ENCODE data around the gene RBM6.
A peak's percentile ranks its signal among the peaks of the same experiment; 100 is the strongest.

Gene RBM6

GRCh38 chr3:50111757-50112156 lies 171.8 kb downstream of the RBM6 start:
- Mint-ChIP-seq H3K9me3 (no peaks in the 10 kb centered on the region), H3K4me3 (no peak overlapping the region), H3K27me3 (no peaks in the 10 kb centered on the region), H3K4me1 (peaks cover 3 to 6% of the 10 kb centered on the region in 2 donors), H3K36me3 (peaks cover 36 to 61% of the 10 kb centered on the region in 2 donors), H3K27ac (peak overlapping the region; percentile 79)
- ATAC-seq (replicated peaks) (peak in 1 of 2 donors; percentile 58), DNase-seq (no peak)

- Mint-ChIP-seq H3K4me1 (peaks cover 3 to 6% of the 10 kb centered on the region in 2 donors), H3K27ac (peak overlapping the region; percentile 77), H3K36me3 (peaks cover 36 to 60% of the 10 kb centered on the region in 2 donors), H3K27me3 (no peaks in the 10 kb centered on the region), H3K9me3 (no peaks in the 10 kb centered on the region), H3K4me3 (no peak overlapping the region)
- DNase-seq, result no peak
- ATAC-seq (replicated peaks), result no peak
These were observed 172.5 kb downstream of the RBM6 start for GRCh38 chr3:50112462-50112861.

- ATAC-seq (replicated peaks) (no peak), DNase-seq (no peak)
- H3K27me3 Mint-ChIP-seq, result no peaks in the 10 kb centered on the region
- H3K36me3 Mint-ChIP-seq, result peaks cover 33 to 54% of the 10 kb centered on the region in 2 donors
- H3K4me1 Mint-ChIP-seq, result peaks cover 5 to 7% of the 10 kb centered on the region in 2 donors
- H3K4me3 Mint-ChIP-seq, result no peak overlapping the region
- no peaks in the 10 kb centered on the region for H3K9me3 Mint-ChIP-seq
- H3K27ac Mint-ChIP-seq, result no peak overlapping the region
These were observed 177.2 kb downstream of the RBM6 start for GRCh38 chr3:50117120-50117519.

- DNase-seq, result no peak
- peaks cover 9 to 13% of the 10 kb centered on the region in 2 donors for H3K4me1 Mint-ChIP-seq
- H3K27me3 Mint-ChIP-seq, result no peaks in the 10 kb centered on the region
- peak overlapping the region; percentile 69 for H3K27ac Mint-ChIP-seq
- H3K36me3 Mint-ChIP-seq, result peaks cover 40 to 60% of the 10 kb centered on the region in 2 donors
- no peak overlapping the region for H3K4me3 Mint-ChIP-seq
- ATAC-seq (replicated peaks), result no peak
- no peaks in the 10 kb centered on the region for H3K9me3 Mint-ChIP-seq
These were observed 178.3 kb downstream of the RBM6 start for GRCh38 chr3:50118237-50118636.

- Mint-ChIP-seq H3K27ac (peak overlapping the region; percentile 27), H3K9me3 (no peaks in the 10 kb centered on the region), H3K27me3 (no peaks in the 10 kb centered on the region), H3K4me3 (no peak overlapping the region), H3K36me3 (peaks cover 34 to 48% of the 10 kb centered on the region in 2 donors), H3K4me1 (peaks cover 12 to 16% of the 10 kb centered on the region in 2 donors)
- DNase-seq, result no peak
- ATAC-seq (replicated peaks), result no peak
These were observed 179.8 kb downstream of the RBM6 start for GRCh38 chr3:50119786-50120185.

GRCh38 chr3:50120364-50121071 lies 180.6 kb downstream of the RBM6 start:
- Mint-ChIP-seq H3K4me3 (no peak overlapping the region), H3K27ac (no peak overlapping the region)

GRCh38 chr3:50121072-50122032 lies 181.4 kb downstream of the RBM6 start:
- DNase-seq (peak; percentile 40), ATAC-seq (replicated peaks) (peak; percentile 88 to 90)
- Mint-ChIP-seq H3K4me1 (peaks cover 12 to 15% of the 10 kb centered on the region in 2 donors), H3K27me3 (no peaks in the 10 kb centered on the region), H3K9me3 (no peaks in the 10 kb centered on the region), H3K4me3 (no peak overlapping the region), H3K36me3 (peaks cover 24 to 35% of the 10 kb centered on the region in 2 donors), H3K27ac (peak overlapping the region; percentile 31)

More at GRCh38 chr3:50120364-50121071, 180.6 kb downstream of the RBM6 start:
- peaks cover 12 to 16% of the 10 kb centered on the region in 2 donors for H3K4me1 Mint-ChIP-seq
- H3K36me3 Mint-ChIP-seq, result peaks cover 29 to 44% of the 10 kb centered on the region in 2 donors
- ATAC-seq (replicated peaks), result peak in 1 of 2 donors; percentile 3
- no peaks in the 10 kb centered on the region for H3K9me3 Mint-ChIP-seq
- DNase-seq, result no peak
- H3K27me3 Mint-ChIP-seq, result no peaks in the 10 kb centered on the region

- Mint-ChIP-seq H3K36me3 (peaks cover 21 to 28% of the 10 kb centered on the region in 2 donors), H3K9me3 (no peaks in the 10 kb centered on the region), H3K4me3 (no peak overlapping the region), H3K4me1 (peaks cover 12 to 15% of the 10 kb centered on the region in 2 donors), H3K27me3 (no peaks in the 10 kb centered on the region), H3K27ac (no peak overlapping the region)
- DNase-seq (no peak), ATAC-seq (replicated peaks) (peak in 1 of 2 donors; percentile 5)
These were observed 182.1 kb downstream of the RBM6 start for GRCh38 chr3:50122071-50122470.

- no peak for ATAC-seq (replicated peaks)
- H3K36me3 Mint-ChIP-seq, result peaks cover 16 to 24% of the 10 kb centered on the region in 2 donors
- peaks cover 12 to 15% of the 10 kb centered on the region in 2 donors for H3K4me1 Mint-ChIP-seq
- no peaks in the 10 kb centered on the region for H3K27me3 Mint-ChIP-seq
- H3K9me3 Mint-ChIP-seq, result no peaks in the 10 kb centered on the region
- DNase-seq, result no peak
- peak overlapping the region; percentile 70 for H3K27ac Mint-ChIP-seq
- no peak overlapping the region for H3K4me3 Mint-ChIP-seq
These were observed 182.9 kb downstream of the RBM6 start for GRCh38 chr3:50122661-50123391.

- Mint-ChIP-seq H3K27ac (peak overlapping the region; percentile 70), H3K9me3 (no peaks in the 10 kb centered on the region), H3K4me1 (peaks cover 12 to 13% of the 10 kb centered on the region in 2 donors), H3K36me3 (peaks cover 12 to 17% of the 10 kb centered on the region in 2 donors), H3K4me3 (no peak overlapping the region), H3K27me3 (no peaks in the 10 kb centered on the region)
- DNase-seq (no peak), ATAC-seq (replicated peaks) (no peak)
These were observed 183.6 kb downstream of the RBM6 start for GRCh38 chr3:50123394-50124051.

GRCh38 chr3:50124052-50124799 lies 184.3 kb downstream of the RBM6 start:
- H3K9me3 Mint-ChIP-seq, result no peaks in the 10 kb centered on the region
- DNase-seq (no peak), ATAC-seq (replicated peaks) (no peak)
- H3K27ac Mint-ChIP-seq, result peak overlapping the region; percentile 65
- peaks cover 12 to 17% of the 10 kb centered on the region in 2 donors for H3K36me3 Mint-ChIP-seq
- no peaks in the 10 kb centered on the region for H3K27me3 Mint-ChIP-seq
- H3K4me3 Mint-ChIP-seq, result no peak overlapping the region
- peaks cover 12 to 13% of the 10 kb centered on the region in 2 donors for H3K4me1 Mint-ChIP-seq

- H3K9me3 Mint-ChIP-seq, result no peaks in the 10 kb centered on the region
- H3K4me3 Mint-ChIP-seq, result no peak overlapping the region
- H3K27me3 Mint-ChIP-seq, result no peaks in the 10 kb centered on the region
- peaks cover 12 to 15% of the 10 kb centered on the region in 2 donors for H3K36me3 Mint-ChIP-seq
- ATAC-seq (replicated peaks) (no peak), DNase-seq (no peak)
- peaks cover 12 to 13% of the 10 kb centered on the region in 2 donors for H3K4me1 Mint-ChIP-seq
- H3K27ac Mint-ChIP-seq, result peak overlapping the region; percentile 65
These were observed 184.8 kb downstream of the RBM6 start for GRCh38 chr3:50124800-50125178.
